Measurements from ENCODE around the gene ATG4A. TPM values are rescaled to one million over a fixed set of nuclear protein-coding genes. Genes with fewer than 3 reads are reported as not detected.
A peak's percentile ranks its signal among the peaks of the same experiment; 100 is the strongest.

Gene ATG4A
- total and polyA plus RNA-seq, 9 of the 15 experiments (the other 6 are each of a cell fraction or from before 2014, with no cell fraction given), result 7.3 to 24.5 (median 16.6) TPM

DNA sequence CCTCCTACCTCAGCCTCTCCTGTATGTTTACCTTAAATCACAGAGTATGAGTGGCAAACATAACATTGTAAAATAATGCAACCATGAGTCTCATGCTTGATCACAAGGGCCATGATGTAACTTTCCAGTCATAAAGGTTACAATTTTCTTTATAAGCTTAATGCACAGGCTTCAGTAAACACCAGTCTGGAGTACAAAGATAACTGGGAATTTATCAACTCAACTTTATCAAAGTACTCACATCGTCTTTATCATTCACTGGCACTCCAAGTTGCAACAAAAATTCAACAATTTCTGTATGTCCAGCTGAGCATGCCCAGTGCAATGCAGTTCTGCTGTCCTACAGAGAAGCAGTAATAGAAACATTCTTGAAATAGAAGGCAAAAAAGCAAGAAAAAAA lies 3.1 kb upstream of the ATG4A start (continued):
- TF ChIP-seq, protein P1, sequence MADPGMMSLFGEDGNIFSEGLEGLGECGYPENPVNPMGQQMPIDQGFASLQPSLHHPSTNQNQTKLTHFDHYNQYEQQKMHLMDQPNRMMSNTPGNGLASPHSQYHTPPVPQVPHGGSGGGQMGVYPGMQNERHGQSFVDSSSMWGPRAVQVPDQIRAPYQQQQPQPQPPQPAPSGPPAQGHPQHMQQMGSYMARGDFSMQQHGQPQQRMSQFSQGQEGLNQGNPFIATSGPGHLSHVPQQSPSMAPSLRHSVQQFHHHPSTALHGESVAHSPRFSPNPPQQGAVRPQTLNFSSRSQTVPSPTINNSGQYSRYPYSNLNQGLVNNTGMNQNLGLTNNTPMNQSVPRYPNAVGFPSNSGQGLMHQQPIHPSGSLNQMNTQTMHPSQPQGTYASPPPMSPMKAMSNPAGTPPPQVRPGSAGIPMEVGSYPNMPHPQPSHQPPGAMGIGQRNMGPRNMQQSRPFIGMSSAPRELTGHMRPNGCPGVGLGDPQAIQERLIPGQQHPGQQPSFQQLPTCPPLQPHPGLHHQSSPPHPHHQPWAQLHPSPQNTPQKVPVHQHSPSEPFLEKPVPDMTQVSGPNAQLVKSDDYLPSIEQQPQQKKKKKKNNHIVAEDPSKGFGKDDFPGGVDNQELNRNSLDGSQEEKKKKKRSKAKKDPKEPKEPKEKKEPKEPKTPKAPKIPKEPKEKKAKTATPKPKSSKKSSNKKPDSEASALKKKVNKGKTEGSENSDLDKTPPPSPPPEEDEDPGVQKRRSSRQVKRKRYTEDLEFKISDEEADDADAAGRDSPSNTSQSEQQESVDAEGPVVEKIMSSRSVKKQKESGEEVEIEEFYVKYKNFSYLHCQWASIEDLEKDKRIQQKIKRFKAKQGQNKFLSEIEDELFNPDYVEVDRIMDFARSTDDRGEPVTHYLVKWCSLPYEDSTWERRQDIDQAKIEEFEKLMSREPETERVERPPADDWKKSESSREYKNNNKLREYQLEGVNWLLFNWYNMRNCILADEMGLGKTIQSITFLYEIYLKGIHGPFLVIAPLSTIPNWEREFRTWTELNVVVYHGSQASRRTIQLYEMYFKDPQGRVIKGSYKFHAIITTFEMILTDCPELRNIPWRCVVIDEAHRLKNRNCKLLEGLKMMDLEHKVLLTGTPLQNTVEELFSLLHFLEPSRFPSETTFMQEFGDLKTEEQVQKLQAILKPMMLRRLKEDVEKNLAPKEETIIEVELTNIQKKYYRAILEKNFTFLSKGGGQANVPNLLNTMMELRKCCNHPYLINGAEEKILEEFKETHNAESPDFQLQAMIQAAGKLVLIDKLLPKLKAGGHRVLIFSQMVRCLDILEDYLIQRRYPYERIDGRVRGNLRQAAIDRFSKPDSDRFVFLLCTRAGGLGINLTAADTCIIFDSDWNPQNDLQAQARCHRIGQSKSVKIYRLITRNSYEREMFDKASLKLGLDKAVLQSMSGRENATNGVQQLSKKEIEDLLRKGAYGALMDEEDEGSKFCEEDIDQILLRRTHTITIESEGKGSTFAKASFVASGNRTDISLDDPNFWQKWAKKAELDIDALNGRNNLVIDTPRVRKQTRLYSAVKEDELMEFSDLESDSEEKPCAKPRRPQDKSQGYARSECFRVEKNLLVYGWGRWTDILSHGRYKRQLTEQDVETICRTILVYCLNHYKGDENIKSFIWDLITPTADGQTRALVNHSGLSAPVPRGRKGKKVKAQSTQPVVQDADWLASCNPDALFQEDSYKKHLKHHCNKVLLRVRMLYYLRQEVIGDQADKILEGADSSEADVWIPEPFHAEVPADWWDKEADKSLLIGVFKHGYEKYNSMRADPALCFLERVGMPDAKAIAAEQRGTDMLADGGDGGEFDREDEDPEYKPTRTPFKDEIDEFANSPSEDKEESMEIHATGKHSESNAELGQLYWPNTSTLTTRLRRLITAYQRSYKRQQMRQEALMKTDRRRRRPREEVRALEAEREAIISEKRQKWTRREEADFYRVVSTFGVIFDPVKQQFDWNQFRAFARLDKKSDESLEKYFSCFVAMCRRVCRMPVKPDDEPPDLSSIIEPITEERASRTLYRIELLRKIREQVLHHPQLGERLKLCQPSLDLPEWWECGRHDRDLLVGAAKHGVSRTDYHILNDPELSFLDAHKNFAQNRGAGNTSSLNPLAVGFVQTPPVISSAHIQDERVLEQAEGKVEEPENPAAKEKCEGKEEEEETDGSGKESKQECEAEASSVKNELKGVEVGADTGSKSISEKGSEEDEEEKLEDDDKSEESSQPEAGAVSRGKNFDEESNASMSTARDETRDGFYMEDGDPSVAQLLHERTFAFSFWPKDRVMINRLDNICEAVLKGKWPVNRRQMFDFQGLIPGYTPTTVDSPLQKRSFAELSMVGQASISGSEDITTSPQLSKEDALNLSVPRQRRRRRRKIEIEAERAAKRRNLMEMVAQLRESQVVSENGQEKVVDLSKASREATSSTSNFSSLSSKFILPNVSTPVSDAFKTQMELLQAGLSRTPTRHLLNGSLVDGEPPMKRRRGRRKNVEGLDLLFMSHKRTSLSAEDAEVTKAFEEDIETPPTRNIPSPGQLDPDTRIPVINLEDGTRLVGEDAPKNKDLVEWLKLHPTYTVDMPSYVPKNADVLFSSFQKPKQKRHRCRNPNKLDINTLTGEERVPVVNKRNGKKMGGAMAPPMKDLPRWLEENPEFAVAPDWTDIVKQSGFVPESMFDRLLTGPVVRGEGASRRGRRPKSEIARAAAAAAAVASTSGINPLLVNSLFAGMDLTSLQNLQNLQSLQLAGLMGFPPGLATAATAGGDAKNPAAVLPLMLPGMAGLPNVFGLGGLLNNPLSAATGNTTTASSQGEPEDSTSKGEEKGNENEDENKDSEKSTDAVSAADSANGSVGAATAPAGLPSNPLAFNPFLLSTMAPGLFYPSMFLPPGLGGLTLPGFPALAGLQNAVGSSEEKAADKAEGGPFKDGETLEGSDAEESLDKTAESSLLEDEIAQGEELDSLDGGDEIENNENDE (IDR thresholded peaks at IDR 0.05; ENCODE audit: low read depth, low read length), result no peak
- TF ChIP-seq HNRNPLL (IDR thresholded peaks at IDR 0.05; ENCODE audit: low read depth, low read length, poor library complexity, severe bottlenecking) (no peak), MITF (IDR thresholded peaks at IDR 0.05) (0 out of 2 replicates have a peak, but pooled peaks have one; percentile 27), SIX5 (IDR thresholded peaks at IDR 0.05; ENCODE audit: borderline replicate concordance in 1 of 2, insufficient read depth in 1 of 2, low read depth in 1 of 2, low read length in 2 of 2) (no peak), MLLT1 (IDR thresholded peaks at IDR 0.05) (no peak), JUNB (CRISPR knock-in tag; conservative IDR thresholded peaks at IDR 0.05) (no peak), DDX20 (tag; IDR thresholded peaks at IDR 0.05; ENCODE audit: low read depth) (no peak), IFI16 (CRISPR knock-in tag; IDR thresholded peaks at IDR 0.05) (no peak), ZNF184 (CRISPR knock-in tag; IDR thresholded peaks at IDR 0.05) (no peak), TFE3 (CRISPR knock-in tag; IDR thresholded peaks at IDR 0.05) (no peak), MYC (IDR thresholded peaks at IDR 0.05; ENCODE audit: low read depth, low read length) (peak; percentile 61), MYC (CRISPR knock-in tag; IDR thresholded peaks at IDR 0.05; ENCODE audit: borderline replicate concordance, low read depth) (no peak)

Measured in K562 (cell line).